ENCODE data around the gene TPGS2.

The TPGS2 gene

DNA sequence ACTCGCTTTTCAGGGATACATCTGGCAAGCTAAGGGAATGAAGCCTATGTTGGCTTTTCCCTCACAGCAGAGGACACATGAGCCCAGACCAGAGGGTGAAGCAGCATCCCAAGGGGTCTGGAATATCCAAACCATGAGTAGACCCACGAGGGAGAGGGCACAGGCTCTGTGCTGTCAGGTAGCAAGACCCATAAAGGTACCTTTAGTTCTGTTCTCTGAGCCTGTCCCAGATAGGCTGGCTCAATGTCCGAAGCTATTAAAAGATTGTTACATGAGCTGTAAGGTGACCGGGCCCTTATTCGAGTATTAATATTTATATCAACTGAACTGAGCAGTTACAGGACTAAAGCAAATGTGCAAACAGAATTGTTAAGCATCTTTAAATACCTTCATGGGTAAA is 52.2 kb downstream of the TPGS2 start:
- H3K4me3 ChIP-seq (ENCODE audit: low read depth, low read length): no peak overlapping the region
- TF ChIP-seq, protein P1, sequence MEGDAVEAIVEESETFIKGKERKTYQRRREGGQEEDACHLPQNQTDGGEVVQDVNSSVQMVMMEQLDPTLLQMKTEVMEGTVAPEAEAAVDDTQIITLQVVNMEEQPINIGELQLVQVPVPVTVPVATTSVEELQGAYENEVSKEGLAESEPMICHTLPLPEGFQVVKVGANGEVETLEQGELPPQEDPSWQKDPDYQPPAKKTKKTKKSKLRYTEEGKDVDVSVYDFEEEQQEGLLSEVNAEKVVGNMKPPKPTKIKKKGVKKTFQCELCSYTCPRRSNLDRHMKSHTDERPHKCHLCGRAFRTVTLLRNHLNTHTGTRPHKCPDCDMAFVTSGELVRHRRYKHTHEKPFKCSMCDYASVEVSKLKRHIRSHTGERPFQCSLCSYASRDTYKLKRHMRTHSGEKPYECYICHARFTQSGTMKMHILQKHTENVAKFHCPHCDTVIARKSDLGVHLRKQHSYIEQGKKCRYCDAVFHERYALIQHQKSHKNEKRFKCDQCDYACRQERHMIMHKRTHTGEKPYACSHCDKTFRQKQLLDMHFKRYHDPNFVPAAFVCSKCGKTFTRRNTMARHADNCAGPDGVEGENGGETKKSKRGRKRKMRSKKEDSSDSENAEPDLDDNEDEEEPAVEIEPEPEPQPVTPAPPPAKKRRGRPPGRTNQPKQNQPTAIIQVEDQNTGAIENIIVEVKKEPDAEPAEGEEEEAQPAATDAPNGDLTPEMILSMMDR (IDR thresholded peaks at IDR 0.05; ENCODE audit: borderline replicate concordance, insufficient read depth, low read depth, low read length): no peak

DNA sequence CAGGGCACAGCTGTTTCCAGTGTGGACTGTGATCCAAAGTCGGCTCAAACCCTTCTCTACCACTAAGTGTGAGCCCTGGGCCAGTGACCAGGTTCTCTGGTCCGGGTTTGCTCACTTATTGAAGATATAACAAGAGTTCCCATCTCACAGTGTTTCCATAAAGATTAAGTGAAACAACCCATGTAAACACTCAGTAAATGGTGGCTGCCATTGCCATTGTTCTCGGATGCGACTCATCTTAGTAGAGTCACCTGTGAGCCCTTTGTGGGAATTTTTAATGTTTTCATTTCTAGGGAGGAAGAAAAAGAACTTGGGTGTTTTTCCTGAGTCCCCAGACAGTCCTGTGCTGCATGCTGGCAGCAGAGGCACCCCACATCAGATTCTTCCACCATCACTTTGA is 53.4 kb downstream of the TPGS2 start:
- TF ChIP-seq, protein P1 (IDR thresholded peaks at IDR 0.05; ENCODE audit: borderline replicate concordance, insufficient read depth, low read depth, low read length): no peak
- no peak overlapping the region for H3K4me3 ChIP-seq (ENCODE audit: low read depth, low read length)

DNA sequence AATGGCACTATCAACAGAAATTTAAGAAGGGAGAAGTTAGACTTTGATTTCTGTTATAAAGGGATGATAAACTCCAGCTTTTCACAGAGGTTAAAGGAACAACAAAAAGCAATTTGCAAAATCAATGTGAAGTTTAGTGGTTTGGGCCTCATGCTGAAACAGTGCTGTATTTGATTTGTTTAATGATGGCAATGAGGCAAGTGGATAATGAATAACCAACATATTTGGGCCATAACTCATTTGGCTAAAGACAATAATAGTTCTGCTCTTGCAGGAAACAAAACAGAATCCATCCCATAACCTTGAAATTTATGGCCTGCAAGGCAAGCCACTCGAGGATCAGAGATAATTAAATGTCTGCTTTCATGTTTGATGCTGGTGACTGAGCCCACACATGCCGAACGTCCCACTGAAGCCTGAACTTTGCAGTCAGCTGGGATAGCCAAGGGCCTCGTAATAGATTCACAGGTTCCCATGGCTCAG is 56.5 kb downstream of the TPGS2 start:
- H3K4me3 ChIP-seq (ENCODE audit: low read depth, low read length): no peak overlapping the region
- TF ChIP-seq, protein P1 (IDR thresholded peaks at IDR 0.05; ENCODE audit: borderline replicate concordance, insufficient read depth, low read depth, low read length): no peak

DNA sequence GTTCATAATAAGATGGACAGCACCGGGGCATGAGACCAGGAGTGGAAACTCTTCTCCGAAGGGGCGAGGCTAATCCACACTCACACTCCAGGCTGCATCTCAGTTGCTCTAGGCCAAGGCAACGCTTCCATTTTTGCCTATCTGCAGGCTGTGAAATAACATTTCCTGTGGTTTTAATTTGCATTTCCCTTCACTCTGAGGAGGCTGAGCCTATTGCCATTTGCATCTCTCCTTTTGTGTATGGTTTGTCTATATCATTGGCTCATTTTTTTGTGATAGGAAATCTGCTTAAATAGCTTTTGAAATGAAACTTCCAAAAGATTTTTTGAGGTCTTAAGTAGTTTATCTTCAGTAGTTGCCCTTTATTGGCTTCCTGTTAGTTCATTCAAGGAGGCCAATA is 57.6 kb downstream of the TPGS2 start:
- TF ChIP-seq, protein P1 (IDR thresholded peaks at IDR 0.05; ENCODE audit: borderline replicate concordance, insufficient read depth, low read depth, low read length): no peak

DNA sequence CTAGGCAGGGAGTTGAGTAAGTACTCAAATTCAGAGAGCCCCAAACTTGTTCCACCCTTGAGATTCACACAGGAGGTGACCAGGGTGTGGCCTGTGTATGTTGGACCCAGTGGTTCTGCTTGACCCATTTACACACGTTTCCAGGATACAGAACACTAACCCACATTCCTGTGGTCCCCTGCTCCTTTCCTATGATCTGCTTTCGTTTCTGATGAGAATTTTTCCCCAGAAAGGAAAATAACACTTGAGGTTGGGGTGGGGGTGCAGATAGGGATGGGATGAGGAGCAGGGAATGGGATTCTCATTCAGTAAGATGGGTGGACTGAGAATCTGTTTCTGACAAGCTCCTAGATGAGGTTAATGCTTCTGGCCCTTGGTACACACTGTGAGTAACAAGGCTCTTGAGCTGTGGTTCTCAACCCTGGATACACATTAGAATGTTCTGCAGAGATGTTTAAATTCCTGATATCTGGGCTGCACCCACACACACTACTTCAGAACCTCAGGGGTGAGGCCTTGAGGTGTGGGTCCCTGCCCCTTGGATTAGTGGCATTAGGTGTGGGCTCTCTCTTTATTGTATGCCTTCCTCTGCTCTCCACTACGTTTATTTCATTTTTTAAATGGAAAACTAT is 58.4 kb downstream of the TPGS2 start:
- no peak overlapping the region for H3K4me3 ChIP-seq (ENCODE audit: low read depth, low read length)
- TF ChIP-seq, protein P1 (IDR thresholded peaks at IDR 0.05; ENCODE audit: borderline replicate concordance, insufficient read depth, low read depth, low read length): no peak

More for the DNA sequence above, 57.6 kb downstream of the TPGS2 start:
- no peak overlapping the region for H3K4me3 ChIP-seq (ENCODE audit: low read depth, low read length)

DNA sequence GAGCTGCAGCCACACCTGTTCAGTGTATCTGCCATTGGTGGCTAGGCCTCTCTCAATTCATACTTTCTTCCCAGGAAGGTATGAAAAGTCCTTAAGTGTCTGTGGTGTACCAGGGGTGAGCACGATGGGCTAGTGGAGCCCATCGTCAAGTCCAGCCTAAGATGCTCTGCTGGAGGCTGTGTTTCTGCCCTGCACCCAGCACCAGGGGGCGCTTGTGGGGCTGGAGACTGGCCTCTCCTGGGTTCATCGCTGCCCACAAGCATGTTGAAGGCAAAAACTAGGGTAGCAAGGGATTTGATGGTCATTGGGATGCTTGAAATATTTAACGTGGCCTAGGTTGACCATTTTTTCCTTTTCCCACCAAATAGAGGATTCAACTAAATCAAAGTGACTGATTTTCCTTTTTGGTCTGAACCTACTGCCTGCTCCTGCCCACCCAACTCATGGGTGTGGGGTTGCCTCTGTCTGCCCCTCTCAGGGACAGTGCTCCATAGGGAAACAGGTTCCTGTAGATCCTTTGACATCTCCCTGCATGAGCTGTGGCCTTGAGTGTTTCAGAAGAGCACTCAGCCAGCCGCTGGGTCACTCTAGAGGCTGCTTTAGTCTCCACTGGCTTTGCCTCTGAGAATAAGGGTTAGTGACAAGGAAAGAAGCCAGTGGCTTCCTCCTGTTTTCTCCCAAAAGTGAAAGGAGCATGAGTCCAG is 59.0 kb downstream of the TPGS2 start:
- TF ChIP-seq, protein P1 (IDR thresholded peaks at IDR 0.05; ENCODE audit: borderline replicate concordance, insufficient read depth, low read depth, low read length): peak; percentile 58
- H3K4me3 ChIP-seq (ENCODE audit: low read depth, low read length): no peak overlapping the region

DNA sequence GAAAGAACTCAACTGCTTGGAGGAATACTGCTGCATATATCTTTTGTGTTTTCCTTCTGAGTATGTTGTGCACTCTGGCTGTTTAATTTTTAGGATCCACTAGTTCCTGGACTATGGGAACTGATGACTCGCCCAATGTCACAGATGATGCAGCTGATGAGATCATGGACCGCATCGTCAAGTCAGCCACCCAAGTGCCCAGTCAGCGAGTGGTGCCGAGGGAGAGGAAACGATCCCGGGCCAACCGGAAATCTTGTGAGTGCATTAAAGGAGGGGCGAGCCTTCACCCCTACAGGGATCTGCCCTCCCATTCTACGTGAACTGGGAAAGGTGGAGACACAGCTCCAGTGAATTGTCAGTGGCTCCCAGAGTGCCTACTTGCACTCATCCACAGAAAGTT is 59.6 kb downstream of the TPGS2 start:
- TF ChIP-seq, protein P1 (IDR thresholded peaks at IDR 0.05; ENCODE audit: borderline replicate concordance, insufficient read depth, low read depth, low read length): no peak
- no peak overlapping the region for H3K4me3 ChIP-seq (ENCODE audit: low read depth, low read length)

All from GM12875 (cell line).